GM12801 (cell line): Measurements from ENCODE around the gene CA11.

Experiments
- CTCF ChIP-seq: IDR thresholded peaks from one replicate; pipeline ENCODE4 v1.5.1; 2011; ENCODE audit warnings: control low read depth; ENCODE audit not compliant: insufficient read length; ENCODE audit errors: extremely low read depth

CA11 gene

DNA sequence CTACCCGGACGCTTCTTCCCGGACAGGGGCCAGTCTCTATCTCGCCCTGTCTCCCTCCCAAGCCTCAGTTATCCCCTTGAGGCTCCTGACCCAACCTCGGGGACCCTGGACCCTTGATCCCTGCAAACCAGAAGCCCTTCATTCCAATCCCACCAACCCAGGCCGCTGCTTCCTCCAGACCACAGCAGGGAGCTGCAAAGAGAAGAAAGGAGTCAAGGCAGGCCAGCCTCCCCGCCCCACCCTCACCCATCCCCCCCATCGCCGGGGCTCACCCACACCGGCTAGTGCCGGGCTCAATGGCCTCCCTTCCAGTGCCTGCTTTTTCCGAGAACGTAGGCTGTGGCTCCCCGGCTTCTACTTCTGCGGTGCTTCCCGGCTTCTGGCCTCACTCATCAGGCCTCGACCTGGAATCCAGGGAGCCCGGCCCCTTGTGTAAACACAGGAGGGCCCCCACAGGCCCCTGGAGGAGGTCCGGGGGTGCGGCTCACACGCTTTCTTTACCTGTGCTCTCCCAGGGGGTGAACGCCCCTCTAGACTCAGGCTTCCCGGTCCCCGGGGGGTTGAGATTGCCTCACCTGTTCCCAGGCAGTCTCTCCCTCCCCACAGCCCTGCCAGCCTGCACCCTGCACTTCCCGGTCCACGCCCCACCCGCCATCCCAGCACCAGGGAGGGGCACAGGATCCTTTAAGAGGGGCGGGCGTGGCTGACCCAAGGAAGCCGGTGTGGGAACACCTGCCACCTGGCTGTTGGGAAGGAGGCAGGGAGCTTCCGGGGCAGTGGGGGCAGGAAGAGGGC, 31.4 kb downstream of the CA11 start, which contains the start of gene FAM83E:
TSS of gene FAM83E (minus strand) at position 641 of the 795 bp plus-strand sequence. CDS start 1,704 bp downstream, outside the sequence.
- no peak for TF ChIP-seq CTCF

- TF ChIP-seq CTCF: no peak
Observed at GRCh38 chr19:48613852-48614435, 32.0 kb downstream of the CA11 start.

DNA sequence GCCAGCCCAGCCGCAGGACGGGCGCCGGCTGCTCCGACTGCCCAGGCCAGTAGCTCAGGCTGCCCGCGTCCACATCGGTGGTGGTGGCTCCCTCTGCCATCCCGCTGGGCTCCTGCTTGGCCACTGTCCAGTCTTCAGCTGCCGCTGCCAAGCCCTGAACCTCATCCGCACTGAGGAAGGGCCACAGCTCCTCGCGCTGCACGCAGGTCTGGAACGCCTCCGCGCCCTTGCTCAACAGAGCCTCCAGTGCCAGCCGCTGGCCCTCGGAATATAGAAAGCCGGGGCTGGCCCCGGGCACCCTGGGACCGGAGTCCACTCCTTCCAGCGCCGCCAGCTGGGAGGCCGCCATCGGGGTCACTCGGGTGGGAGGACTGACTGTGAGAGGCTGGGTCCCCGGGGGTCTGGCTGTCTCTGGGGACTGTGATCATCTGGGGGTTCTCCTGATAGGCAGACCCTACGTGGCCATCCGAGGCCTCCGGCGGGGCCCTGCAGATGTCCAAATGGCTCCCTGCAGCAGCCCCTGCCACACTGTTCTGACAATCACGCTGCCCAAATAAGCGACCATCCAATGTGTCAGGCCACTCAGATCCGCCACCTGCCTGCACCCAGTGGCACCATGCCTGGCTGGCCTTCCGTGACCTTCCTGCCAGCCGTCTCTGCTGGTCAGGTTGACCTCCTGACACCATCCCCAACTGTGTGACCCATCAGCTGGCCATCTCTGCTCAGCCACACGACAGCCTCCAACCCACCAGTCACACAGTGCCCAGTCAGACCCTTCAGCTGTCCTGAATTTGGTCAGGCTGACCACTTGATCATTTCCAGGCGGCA, 32.7 kb downstream of the CA11 start:
- TF ChIP-seq CTCF: no peak

- no peak for TF ChIP-seq CTCF
Observed at GRCh38 chr19:48611872-48612271, 34.1 kb downstream of the CA11 start.

- TF ChIP-seq CTCF: no peak
Observed at GRCh38 chr19:48609571-48610108, 36.3 kb downstream of the CA11 start.

- peak; percentile 43 for TF ChIP-seq CTCF
Observed at GRCh38 chr19:48608798-48609263, 37.2 kb downstream of the CA11 start.

DNA sequence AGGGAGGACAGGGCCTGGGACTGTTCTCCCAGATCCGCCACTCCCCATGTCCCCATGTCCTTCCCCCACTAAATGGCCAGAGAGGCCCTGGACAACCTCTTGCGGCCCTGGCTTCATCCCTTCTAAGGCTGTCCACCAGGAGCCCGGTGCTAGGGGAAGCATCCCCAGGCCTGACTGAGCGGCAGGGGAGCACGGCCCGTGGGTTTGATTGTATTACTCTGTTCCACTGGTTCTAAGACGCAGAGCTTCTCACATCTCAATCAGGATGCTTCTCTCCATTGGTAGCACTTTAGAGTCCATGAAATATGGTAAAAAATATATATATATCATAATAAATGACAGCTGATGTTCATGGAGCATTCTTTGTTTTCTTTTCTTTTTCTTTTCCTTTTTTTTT, 38.6 kb downstream of the CA11 start:
- no peak for TF ChIP-seq CTCF
